Endothelial cell of umbilical vein (primary cell): ENCODE results near the gene KRT33B. TPM values are rescaled to one million over a fixed set of nuclear protein-coding genes. Genes with fewer than 3 reads are reported as not detected.

ENCODE experiments used
- BruUV-seq: library from RNA; stranded (reverse); fragments of 400-500 nt; replicated peaks from 2 replicates; lab custom pipeline; 2021; lab: Mats Ljungman, UMichigan
- CTCF ChIA-PET: fragments of 300-600, 350-600 bp; sonication (Branson Sonifier 250); formaldehyde crosslinking; loops from one replicate; lab custom pipeline; 2021; ENCODE audit warnings: antibody characterized with exemption, inconsistent platforms; lab: Charles Lee
- POLR2A ChIA-PET: fragments of 300-600, 350-600 bp; sonication (Branson Sonifier 250); formaldehyde crosslinking; loops from one replicate; lab custom pipeline; 2021; ENCODE audit warnings: antibody characterized with exemption, inconsistent platforms; lab: Charles Lee
- DNase-seq: peaks from one replicate; pipeline ENCODE4 v3.0.0-alpha.2; 2011; ENCODE audit warnings: low read depth, low spot score
- FAIRE-seq: peaks from 2 replicates; lab custom pipeline; 2011; peaks lifted over from hg19 to GRCh38; lab: Jason Lieb, UNC
- H2AFZ ChIP-seq: 2 replicates; pipeline ENCODE4 v1.6.0; 2012; ENCODE audit warnings: low read depth, low read length, control low read depth, inconsistent platforms
- H3K27ac ChIP-seq: 2 replicates; pipeline ENCODE4 v1.5.1; 2011; ENCODE audit warnings: low read depth, mild to moderate bottlenecking, control low read depth, low read length, moderate library complexity; ENCODE audit not compliant: insufficient read depth
- H3K27me3 ChIP-seq, 2 experiments: 2 replicates each; pipeline versions ENCODE4 v1.6.0 to v1.6.1; 2011; ENCODE audit warnings: low read length in 2 of 2, mixed read lengths in 1 of 2; ENCODE audit not compliant: control insufficient read depth in 2 of 2, insufficient read depth in 2 of 2
- H3K36me3 ChIP-seq, 2 experiments: 2 replicates in 1 of 2; 3 replicates in 1 of 2; pipeline ENCODE4 v1.5.1; 2011; ENCODE audit warnings: low read length in 2 of 2, mild to moderate bottlenecking in 1 of 2, moderate library complexity in 1 of 2; ENCODE audit not compliant: control insufficient read depth in 2 of 2, insufficient read depth in 2 of 2; ENCODE audit errors: extremely low read depth in 1 of 2
- H3K4me1 ChIP-seq: 3 replicates; pipeline ENCODE4 v1.5.1; 2011; ENCODE audit warnings: mild to moderate bottlenecking, low read length; ENCODE audit not compliant: control insufficient read depth, insufficient read depth; ENCODE audit errors: extremely low read depth
- H3K4me2 ChIP-seq: 2 replicates; pipeline ENCODE4 v1.6.1; 2011; ENCODE audit warnings: low read length, control low read depth, mixed read lengths; ENCODE audit not compliant: insufficient read depth
- H3K4me3 ChIP-seq, 3 experiments: fragments of 200-600 bp in 1 of 3; sonication (generic), shearing (Covaris generic) in 1 of 3; replicated peaks in 1 of 3; 2 replicates each; pipeline ENCODE4 v1.5.1; 2011 to 2016; ENCODE audit warnings: control low read depth in 3 of 3, low read length in 3 of 3, mild to moderate bottlenecking in 2 of 3, inconsistent platforms in 1 of 3, low read depth in 1 of 3, moderate library complexity in 1 of 3; ENCODE audit not compliant: insufficient read depth in 1 of 3
- H3K79me2 ChIP-seq: 2 replicates; pipeline ENCODE4 v1.6.0; 2012; ENCODE audit warnings: low read length, inconsistent platforms; ENCODE audit not compliant: control insufficient read depth, insufficient read depth
- H3K9ac ChIP-seq: replicated peaks from 2 replicates; pipeline ENCODE3; 2011; ENCODE audit warnings: low read length, control low read depth; ENCODE audit not compliant: insufficient read depth; ENCODE audit errors: extremely low read depth
- H3K9me1 ChIP-seq: replicated peaks from 3 replicates; pipeline ENCODE4 v1.6.0; 2011; ENCODE audit warnings: mild to moderate bottlenecking, low read length; ENCODE audit not compliant: control insufficient read depth, insufficient read depth; ENCODE audit errors: extremely low read depth
- H3K9me3 ChIP-seq: replicated peaks from 2 replicates; pipeline ENCODE4 v1.5.1; 2012; ENCODE audit warnings: low read length, inconsistent platforms; ENCODE audit not compliant: control insufficient read depth, insufficient read depth
- H4K20me1 ChIP-seq: replicated peaks from 2 replicates; pipeline ENCODE3; 2011; ENCODE audit warnings: mild to moderate bottlenecking, low read length; ENCODE audit not compliant: control insufficient read depth, insufficient read depth; ENCODE audit errors: extremely low read depth
- CTCF ChIP-seq, 2 donors: IDR thresholded peaks; 1 replicate in 1 of 2; 2 replicates in 1 of 2; pipeline ENCODE4 v1.5.1; 2011; ENCODE audit warnings: low read length in 2 of 2, mild to moderate bottlenecking in 2 of 2, moderate library complexity in 2 of 2, control low read depth in 1 of 2, inconsistent platforms in 1 of 2, low read depth in 1 of 2; ENCODE audit not compliant: insufficient read depth in 1 of 2; ENCODE audit errors: extremely low read depth in 1 of 2
- EZH2 ChIP-seq: IDR thresholded peaks from 2 replicates; pipeline ENCODE4 v1.6.1; 2012; ENCODE audit warnings: borderline replicate concordance, low read depth, mild to moderate bottlenecking, moderate library complexity, low read length, inconsistent platforms; ENCODE audit not compliant: severe bottlenecking
- FOS ChIP-seq: IDR thresholded peaks from 2 replicates; pipeline ENCODE4 v1.6.1; 2011; ENCODE audit warnings: mild to moderate bottlenecking, low read length, moderate library complexity, borderline replicate concordance; ENCODE audit not compliant: insufficient read depth
- GATA2 ChIP-seq: IDR thresholded peaks from 2 replicates; pipeline ENCODE4 v1.7.0; 2011; ENCODE audit warnings: low read depth, mild to moderate bottlenecking, moderate library complexity, mixed read lengths, low read length; ENCODE audit not compliant: insufficient read length, insufficient read depth
- JUN ChIP-seq: IDR thresholded peaks from 2 replicates; pipeline ENCODE4 v1.6.1; 2011; ENCODE audit warnings: borderline replicate concordance, low read depth; ENCODE audit not compliant: insufficient read length, insufficient read depth
- MAX ChIP-seq: IDR thresholded peaks from 2 replicates; pipeline ENCODE4 v1.6.1; 2011; ENCODE audit not compliant: insufficient read depth, insufficient read length
- MYC ChIP-seq: IDR thresholded peaks from one replicate; pipeline ENCODE4 v1.6.1; 2011; ENCODE audit warnings: mild to moderate bottlenecking, low read depth, low read length
- POLR2A ChIP-seq: IDR thresholded peaks from 2 replicates; pipeline ENCODE4 v1.6.1; 2012; ENCODE audit warnings: low read depth, mild to moderate bottlenecking, control low read depth, low read length
- POLR2AphosphoS5 ChIP-seq: IDR thresholded peaks from 2 replicates; pipeline ENCODE4 v1.6.1; 2012; ENCODE audit warnings: low read depth, mild to moderate bottlenecking, control low read depth, low read length, moderate library complexity; ENCODE audit not compliant: insufficient read depth
- dilution Hi-C: fragments of 300-500 bp; cut with MboI; formaldehyde crosslinking; loops from one replicate; pipeline ENCODE4 v1.15.0; 2019; ENCODE audit warnings: low sequenced_read_pairs; ENCODE audit not compliant: extremely low pct_ligation_motif_present
- intact Hi-C: fragments of 100-400 bp; cut with micrococcal nuclease; formaldehyde crosslinking; loops from one replicate; pipeline ENCODE4 v1.10.0; 2022
- polyA plus RNA-seq, 4 experiments: library from polyadenylated mRNA; depleted of rRNA in 3 of 4; stranded (reverse) in 3 of 4; unstranded in 1 of 4; fragments of >200 nt; gene quantifications; 2 replicates each; pipeline versions ENCODE4 v1.2.1 to v1.2.3, GENCODE V29; 2011 to 2012; ENCODE audit warnings: missing spikeins in 1 of 4
- total RNA-seq: library from RNA; stranded (reverse); gene quantifications from 2 replicates; pipeline ENCODE4 v1.2.3, GENCODE V29; 2021

KRT33B gene
- total and polyA plus RNA-seq, 2 donors (not counting 3 experiments of a cell fraction or from before 2014, with no cell fraction given) = not detected

GRCh38 chr17:41411072-41411840 is 41.6 kb upstream of the KRT33B start:
- no peaks in the 10 kb centered on the region for H3K4me1 ChIP-seq
- no peak overlapping the region for H3K9ac ChIP-seq
- POLR2A ChIA-PET = no interaction called here
- TF ChIP-seq MYC (no peak), JUN (no peak), GATA2 (no peak), MAX (no peak), POLR2AphosphoS5 (no peak), FOS (no peak), CTCF (IDR thresholded peaks at IDR 0.05; ENCODE audit: extremely low read depth in 1 of 2, insufficient read depth in 1 of 2, low read depth in 1 of 2, low read length in 2 of 2) (no peak), POLR2A (no peak), EZH2 (no peak)
- DNase-seq = no peak
- dilution Hi-C loops = no loop called here
- no peak overlapping the region for H3K4me2 ChIP-seq
- CTCF ChIA-PET = no interaction called here
- H3K27me3 ChIP-seq = peaks cover 0 to 4% of the 10 kb centered on the region in 2 experiments
- BruUV-seq = no TSS peak
- no peaks in the 10 kb centered on the region for H3K79me2 ChIP-seq
- no peak for FAIRE-seq
- H3K27ac ChIP-seq = no peak overlapping the region
- no peaks in the 10 kb centered on the region for H4K20me1 ChIP-seq
- no peak overlapping the region for H2AFZ ChIP-seq
- intact Hi-C loops = no loop called here
- H3K4me3 ChIP-seq = no peak overlapping the region
- no peaks in the 10 kb centered on the region for H3K9me1 ChIP-seq
- H3K36me3 ChIP-seq = no peaks in the 10 kb centered on the region
- no peaks in the 10 kb centered on the region for H3K9me3 ChIP-seq
